ENCODE measurements around the gene DNAJB7. TPM values are rescaled to one million over a fixed set of nuclear protein-coding genes. Genes with fewer than 3 reads are reported as not detected.

Gene DNAJB7
- total and polyA plus RNA-seq, 10 of the 15 experiments (the other 5 are each of a cell fraction or from before 2014, with no cell fraction given): 0.03 to 0.70 (median 0.29) TPM; not detected in 6

GRCh38 chr22:40855071-40855978 lies 6.6 kb downstream of the DNAJB7 start:
- H3K36me3 ChIP-seq (ENCODE audit: control insufficient read depth in 2 of 2, insufficient read depth in 2 of 2, low read length in 1 of 2): peaks cover 0 to 1% of the 10 kb centered on the region in 2 experiments; a peak in 1 of 4 replicates
- H3K4me3 ChIP-seq: peak overlapping the region; percentile 96
- peak overlapping the region; percentile 86 for H3K4me2 ChIP-seq (ENCODE audit: control insufficient read depth, insufficient read depth)
- H3K9me3 ChIP-seq (replicated peaks; ENCODE audit: control insufficient read depth, insufficient read depth, low read length): no peaks in the 10 kb centered on the region
- no peaks in the 10 kb centered on the region for H3K27me3 ChIP-seq (replicated peaks in 1 of 2; ENCODE audit: control insufficient read depth in 2 of 2, insufficient read depth in 2 of 2, low read length in 1 of 2)
- peak overlapping the region; percentile 96 for H3K27ac ChIP-seq (ENCODE audit: control insufficient read depth, insufficient read depth)
- FAIRE-seq: no peak
- WGBS (ENCODE audit: insufficient coverage, insufficient replicate concordance, low lambda C conversion rate, missing lambda C conversion rate): 19% methylated on average over 20 of the region's 20 CpGs
- in situ Hi-C loops (cut with MboI): no loop called here
- no peak for DNase-seq (ENCODE audit: low read depth, low spot score)
- H3K9ac ChIP-seq (ENCODE audit: control insufficient read depth, insufficient read depth, low read length): peak overlapping the region; percentile 95
- RAD21 ChIA-PET (ENCODE audit: unreplicated experiment): interaction anchor here (1.0 to 2.4 kb wide), 5 partner anchors 11 to 419 kb away, joined by 4 to 17 read pairs (median 5); partner anchors contain the start of gene SLC25A17
- intact Hi-C loops (cut with micrococcal nuclease; ENCODE audit: unreplicated experiment): no loop called here
- H4K20me1 ChIP-seq (ENCODE audit: control insufficient read depth, insufficient read depth): no peaks in the 10 kb centered on the region
- no TSS peak for BruUV-seq (replicated peaks)
- peak overlapping the region; percentile 81 for H2AFZ ChIP-seq (ENCODE audit: control insufficient read depth, low read depth, low read length)
- peaks cover 4% of the 10 kb centered on the region for H3K4me1 ChIP-seq (ENCODE audit: control insufficient read depth, insufficient read depth, low read length)
- POLR2A ChIA-PET: interaction anchor here (0.6 to 6.2 kb wide), 6 partner anchors 28 to 352 kb away, joined by 3 to 41 read pairs (median 4); partner anchors contain the start of genes RBX1 and SLC25A17
- TF ChIP-seq MLLT1 (IDR thresholded peaks at IDR 0.05): peak; percentile 59; the same call in 1 of the 2 replicates
- TF ChIP-seq SREBF2 (IDR thresholded peaks at IDR 0.05; ENCODE audit: low read length): no peak
- TF ChIP-seq IRF3 (IDR thresholded peaks at IDR 0.05): no peak
- TF ChIP-seq PKNOX1 (IDR thresholded peaks at IDR 0.05): 0 out of 2 replicates have a peak, but pooled peaks have one; percentile 20
- TF ChIP-seq NBN (IDR thresholded peaks at IDR 0.05): no peak
- TF ChIP-seq EGR1 (IDR thresholded peaks at IDR 0.05; ENCODE audit: borderline replicate concordance in 1 of 2, low read depth in 2 of 2, low read length in 2 of 2): no peak
- TF ChIP-seq SPI1 (IDR thresholded peaks at IDR 0.05; ENCODE audit: borderline replicate concordance, insufficient read depth, low read depth, low read length): peak; percentile 59; the same call in 1 of the 2 replicates
- CTCF ChIA-PET: interaction anchor here (0.6 to 3.9 kb wide), 7 partner anchors 11 to 172 kb away, joined by 3 to 15 read pairs (median 6); no protein-coding TSS in a partner anchor
- peaks cover 87% of the 10 kb centered on the region for H3K79me2 ChIP-seq (ENCODE audit: control insufficient read depth, insufficient read depth, low read length)
- ATAC-seq: no peak
- SMC1A ChIA-PET (ENCODE audit: uncharacterized antibody, unreplicated experiment): interaction anchor here (0.9 to 3.3 kb wide), 10 partner anchors 26 to 418 kb away, joined by 3 to 14 read pairs (median 4); no protein-coding TSS in a partner anchor
